Breast epithelium (tissue), 3 donors: Measurements from ENCODE around the gene LLGL1.

Experiments used
- CTCF ChIP-seq, 3 donors: fragments of 450-650 bp; IDR thresholded peaks; one replicate each; pipeline ENCODE4 v1.5.1; 2016 to 2017; ENCODE audit warnings: antibody characterized with exemption in 3 of 3, mild to moderate bottlenecking in 3 of 3, moderate library complexity in 3 of 3
- POLR2AphosphoS5 ChIP-seq, 3 donors: sonication (generic); formaldehyde crosslinking; IDR thresholded peaks; one replicate each; pipeline ENCODE4 v1.6.1; 2017; ENCODE audit warnings: antibody characterized with exemption in 3 of 3

- TF ChIP-seq CTCF (IDR thresholded peaks at IDR 0.05) (no peak), POLR2AphosphoS5 (IDR thresholded peaks at IDR 0.05) (no peak)
These were observed 47.7 kb upstream of the LLGL1 start for GRCh38 chr17:18177722-18178121.
